ENCODE data around the gene SLC39A1.

GRCh38 chr1:153953859-153954365, 9.4 kb downstream of the SLC39A1 start:
- TF ChIP-seq CTCF (conservative IDR thresholded peaks at IDR 0.05; ENCODE audit: low read length) (no peak), EZH2phosphoT487 (IDR thresholded peaks at IDR 0.05; ENCODE audit: borderline replicate concordance, low read depth, low read length) (no peak)
